EL (cell line): ENCODE results near the gene BIN1.

Source experiments
- DNase-seq: peaks from one replicate; pipeline ENCODE4 v3.0.0-alpha.2; 2016

BIN1 gene

DNA sequence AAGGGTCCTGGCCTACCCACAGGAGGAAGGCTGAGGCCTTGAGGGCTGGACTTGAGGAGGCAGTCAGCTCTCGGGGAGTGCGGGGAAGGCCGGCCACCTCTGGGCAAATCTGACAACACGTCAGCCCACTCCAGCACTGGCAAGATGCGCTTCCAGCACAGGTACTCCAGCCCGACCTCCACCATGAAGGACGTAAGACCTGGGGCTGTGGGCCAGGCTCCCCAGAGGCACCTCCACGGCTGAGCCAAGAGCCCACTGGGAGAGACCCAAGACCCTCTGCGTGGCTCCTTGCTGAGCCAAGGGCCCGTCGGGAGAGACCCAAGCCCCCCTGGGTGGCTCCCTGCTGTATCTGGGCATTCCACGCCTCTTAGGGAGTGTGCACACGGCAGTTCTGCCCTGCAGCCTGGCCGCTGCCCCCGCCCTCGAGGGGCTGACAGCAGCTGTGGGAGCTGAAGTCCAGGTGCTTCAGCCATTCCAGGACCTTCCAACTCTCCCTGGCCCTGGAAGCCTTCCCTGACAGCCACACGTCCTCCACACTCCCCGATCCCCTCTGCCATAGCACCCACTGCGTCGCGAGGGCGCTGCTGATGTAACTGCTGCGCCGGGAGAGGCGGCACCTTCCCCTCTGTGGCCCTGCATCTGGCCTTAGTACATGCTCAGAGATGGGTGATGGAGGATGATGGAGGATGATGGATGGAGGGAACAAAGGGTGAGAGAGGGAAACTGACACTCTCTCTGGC is 50.2 kb downstream of the BIN1 start:
- DNase-seq, result no peak

DNA sequence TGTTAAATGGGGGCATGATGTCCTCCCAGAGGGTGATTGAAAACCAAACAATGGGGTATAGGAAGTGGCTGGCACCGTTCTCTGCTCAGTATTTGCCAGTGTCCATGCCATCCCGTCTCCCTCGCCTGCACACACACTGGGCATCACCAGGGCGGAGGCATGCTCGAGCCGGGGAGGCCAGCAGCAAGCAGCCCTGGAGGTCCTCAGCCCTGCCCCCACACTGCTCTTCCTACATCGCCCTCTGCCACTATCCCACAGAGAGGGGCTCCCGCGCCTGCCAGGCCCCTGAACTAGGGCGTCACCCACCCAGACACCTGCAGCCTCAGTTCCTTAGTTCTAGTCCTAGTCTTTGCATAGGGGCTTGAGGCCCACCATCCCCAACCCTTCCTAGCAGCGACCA is 50.9 kb downstream of the BIN1 start:
- no peak for DNase-seq

DNA sequence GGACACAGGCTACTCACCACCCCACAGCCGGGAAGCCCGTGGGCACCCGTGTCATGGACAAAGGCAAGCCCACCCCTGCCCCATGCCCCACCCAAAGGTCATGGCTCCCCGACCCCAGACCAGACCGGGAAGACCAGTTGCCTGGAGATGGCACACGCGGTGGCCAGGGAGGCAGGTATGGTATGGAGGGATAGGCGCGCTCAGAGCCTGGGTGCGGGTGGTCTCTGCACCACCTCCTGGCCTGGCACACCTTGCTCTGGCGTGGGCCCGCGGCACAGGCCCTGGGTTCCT is 51.2 kb downstream of the BIN1 start:
- no peak for DNase-seq

DNA sequence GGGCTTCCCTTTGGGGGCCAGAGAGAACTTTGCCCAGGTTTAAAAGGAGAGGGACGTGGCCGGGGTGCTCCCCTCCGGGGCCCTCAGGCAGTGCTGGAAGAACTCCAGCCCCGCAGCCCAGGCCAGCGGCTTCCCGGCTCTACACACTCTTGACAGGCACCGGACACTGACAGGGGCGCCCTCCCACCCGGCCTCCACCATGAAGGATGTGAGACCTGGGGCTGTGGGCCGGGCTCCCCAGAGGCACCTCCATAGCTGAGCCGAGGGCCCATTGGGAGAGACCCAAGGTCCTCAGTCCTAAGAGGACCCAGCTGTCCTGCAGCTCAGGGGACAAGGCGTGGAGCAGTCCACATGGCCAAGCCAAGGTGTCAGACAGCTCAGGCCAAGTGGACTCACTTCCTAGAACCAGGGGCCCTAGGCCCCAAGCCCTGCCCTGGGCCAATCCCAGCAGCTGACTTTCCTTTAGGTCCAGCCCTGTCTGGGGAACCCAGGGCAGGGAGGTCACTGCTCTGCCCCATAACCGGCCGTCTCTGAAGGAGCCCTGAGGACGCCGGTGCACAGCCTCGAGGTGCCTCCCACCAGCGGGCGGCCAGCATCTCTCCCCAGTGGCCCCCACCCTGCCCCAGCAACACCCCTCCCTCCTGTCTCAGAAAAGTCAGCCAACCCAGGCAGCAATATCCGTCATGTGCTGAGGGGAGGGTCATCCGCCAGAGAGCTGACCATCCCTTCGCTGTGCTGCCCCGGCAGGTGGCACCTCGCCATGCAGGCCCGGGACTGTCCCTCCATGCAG is 51.8 kb downstream of the BIN1 start:
- no peak for DNase-seq

DNA sequence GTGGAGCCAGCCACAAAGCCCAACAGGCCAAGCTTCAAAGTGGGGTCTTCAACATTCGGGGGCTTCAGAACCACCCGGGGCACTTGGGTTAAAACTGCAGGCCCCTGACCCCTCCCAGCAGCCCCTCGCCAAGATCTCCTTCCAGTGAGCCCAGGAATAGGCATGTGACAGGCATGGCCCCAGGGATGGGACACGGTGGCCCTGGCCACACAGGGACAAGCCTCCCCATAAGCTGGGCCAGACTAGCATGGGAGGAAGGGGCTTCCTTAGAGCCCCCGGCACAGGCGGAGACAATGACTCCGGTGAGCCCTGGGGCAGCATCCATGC is 52.4 kb downstream of the BIN1 start:
- no peak for DNase-seq

DNA sequence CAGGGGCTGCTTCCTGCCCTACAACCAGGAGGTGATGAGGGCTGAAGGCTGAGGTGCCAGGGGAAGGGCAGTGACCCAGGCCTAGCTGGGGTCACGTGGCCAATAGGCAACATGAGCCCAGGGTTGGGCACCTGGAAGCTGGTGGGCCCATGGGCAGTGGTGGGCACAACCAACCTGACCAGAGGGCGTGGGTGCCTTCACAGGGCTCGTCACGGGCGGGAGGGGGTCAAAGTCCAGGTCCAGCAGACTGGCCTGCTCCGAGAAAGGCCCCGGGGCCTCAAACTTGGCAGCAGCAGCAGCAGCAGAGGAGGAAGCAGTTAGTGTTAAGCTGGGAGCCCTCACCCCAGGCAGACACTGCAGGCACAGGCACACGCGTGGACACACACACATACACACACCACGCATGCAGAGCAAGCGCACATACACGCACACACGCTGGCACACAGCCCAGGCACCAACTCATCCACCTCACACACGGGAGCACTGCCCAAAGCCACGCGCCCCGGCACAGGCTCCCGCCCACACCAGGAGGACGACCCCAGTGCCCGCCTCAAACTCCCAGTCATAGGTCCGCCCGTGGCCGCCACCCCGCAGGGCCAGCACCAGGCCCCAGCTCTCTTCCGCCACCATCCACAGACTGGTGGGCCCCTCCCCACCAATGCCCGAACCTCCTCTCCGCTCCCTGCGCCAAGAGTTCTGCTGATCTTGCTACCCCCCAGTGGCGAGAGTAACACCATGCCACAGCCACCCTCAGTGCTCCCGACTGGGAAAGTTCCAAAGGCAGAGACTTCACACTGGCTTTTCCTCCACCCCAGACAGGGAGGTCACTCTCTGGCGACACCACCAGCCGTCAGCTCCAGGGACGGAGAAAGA is 53.0 kb downstream of the BIN1 start:
- no peak for DNase-seq

DNA sequence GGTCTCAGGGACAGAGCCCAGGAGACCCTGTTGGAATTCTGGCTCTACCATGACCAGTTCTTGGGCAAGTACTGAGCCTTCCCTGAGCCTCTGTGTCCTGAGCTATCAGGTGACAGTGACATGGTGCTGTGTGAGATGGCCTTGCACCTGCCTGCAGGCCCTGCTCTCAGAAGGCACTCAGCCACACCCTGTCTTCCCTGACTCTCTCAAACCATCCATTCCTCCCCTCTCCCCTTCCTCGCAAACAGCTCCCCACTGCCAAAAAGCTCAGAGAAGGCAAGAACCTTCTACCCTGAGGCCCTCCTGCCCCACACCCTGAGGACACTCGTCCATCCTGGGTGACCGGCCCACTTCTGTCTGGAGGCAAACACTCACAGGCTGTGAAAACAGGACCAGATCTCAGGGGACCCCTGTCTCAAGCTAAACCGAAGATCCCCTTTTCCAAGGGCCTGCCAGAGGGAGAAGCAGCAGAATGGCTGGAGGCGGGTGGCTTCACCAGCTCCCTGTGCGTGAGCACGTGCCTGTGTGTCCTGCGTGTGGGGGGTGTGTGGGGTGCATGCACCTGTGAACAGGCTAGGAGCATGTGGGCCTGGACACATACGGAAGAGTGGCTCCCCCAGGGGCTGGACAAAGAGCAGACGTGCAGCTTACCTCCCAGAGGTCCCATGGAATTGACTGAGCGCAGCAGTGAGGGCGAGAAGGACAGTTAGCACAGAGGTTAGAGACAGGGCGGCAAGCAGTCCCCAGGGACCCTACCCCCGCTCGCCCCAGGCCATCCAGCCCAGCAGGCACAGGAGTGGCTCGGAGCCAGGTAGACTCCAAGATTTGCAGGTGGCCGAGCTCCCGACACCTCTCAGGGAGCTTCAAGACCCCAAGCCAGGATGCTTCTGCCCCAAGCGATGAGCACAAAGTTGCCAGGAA is 53.9 kb downstream of the BIN1 start:
- DNase-seq, result no peak

DNA sequence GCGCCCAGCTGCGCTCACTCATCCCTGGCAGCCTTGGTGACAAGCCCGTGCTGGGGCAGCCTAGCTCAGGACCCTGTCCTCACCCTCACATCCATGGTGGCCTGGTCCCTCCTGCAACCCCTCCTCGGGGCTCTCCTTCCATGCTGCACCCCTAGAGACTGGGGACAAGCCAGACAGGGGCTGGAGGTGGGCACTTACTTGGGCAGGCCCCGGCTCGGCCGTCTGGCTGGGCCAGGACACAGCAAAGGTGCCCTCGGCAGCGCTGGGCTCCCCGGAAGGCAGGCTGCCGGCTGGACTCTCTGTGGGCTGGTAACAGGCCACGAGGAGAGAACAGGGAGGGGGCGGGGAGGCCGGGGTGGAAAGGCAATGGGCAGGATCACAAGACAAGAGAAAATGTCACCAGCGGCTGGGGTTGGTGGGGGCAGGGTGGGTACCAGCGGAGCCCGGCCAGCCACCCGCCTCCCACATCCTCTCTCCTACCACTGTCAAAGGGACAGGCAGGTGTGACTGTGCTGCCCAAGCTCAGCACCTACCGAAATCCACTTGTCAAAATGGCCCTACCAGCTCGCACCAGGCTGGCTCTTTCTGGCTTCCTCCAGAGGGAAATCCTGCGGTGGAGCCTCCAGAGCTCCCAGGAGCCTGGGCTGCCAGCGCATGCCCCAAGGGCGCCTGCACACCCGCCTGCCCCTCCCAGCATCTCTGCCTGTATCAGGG is 54.7 kb downstream of the BIN1 start:
- no peak for DNase-seq

DNA sequence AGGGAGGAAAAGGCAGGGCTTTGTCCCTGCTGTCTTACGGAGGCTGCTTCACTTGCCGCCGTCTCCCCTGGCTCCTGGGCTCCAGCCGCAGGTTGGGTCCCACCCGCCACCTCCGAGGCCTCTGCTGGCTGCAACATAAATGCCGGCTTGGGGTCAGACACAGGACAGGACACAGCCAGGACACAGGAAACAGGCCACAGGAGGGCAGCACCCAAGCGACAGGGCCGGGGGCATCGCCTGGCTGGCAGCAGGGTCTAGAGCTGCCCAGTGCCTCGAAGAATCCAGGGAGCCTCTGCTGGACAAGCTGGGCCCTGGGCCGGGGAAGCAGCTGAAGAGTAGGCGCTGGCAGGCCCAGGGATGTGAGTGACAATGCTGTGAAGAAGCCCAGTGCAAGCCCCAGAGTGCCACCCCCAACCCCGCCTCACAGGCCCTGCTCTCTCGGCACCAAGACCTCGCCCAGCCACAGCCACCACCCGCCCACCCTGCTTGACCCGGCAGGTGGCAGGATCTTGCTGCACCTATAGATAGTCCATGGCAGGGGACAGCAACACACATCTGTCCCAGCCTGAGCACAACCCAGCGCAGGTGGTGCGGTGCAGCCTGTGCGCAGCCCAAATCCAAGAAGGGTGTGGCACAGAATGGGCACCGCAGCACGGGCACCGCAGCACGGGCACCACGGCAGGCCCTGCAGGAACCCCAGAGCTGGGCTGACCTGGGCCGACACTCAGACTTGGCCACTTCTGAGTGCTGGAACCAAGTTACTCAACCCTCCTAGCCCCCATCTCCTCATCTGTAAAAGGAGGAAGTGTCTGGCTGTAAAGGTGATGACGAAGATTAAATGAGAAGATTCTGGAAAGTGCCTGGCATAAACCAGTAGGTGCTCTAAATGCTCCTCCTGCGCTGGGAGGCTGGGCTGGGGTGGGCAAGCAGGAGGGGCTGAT is 55.6 kb downstream of the BIN1 start:
- DNase-seq, result no peak

DNA sequence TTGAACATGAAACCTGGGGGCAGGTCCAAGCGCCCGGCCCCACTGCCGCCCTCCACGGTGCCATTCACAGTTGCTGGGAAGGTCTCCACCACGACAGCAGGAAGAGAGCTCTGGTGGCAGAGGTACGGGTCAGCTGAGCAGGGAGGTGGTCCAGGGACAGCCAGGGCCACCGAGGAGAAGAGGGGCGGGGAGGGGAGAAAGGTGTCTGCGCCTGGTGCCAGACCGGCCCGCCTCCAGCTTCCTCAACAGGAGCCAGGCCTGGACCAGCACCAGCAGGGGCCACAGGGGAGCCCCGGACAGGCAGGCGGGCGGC is 56.2 kb downstream of the BIN1 start:
- DNase-seq, result no peak

DNA sequence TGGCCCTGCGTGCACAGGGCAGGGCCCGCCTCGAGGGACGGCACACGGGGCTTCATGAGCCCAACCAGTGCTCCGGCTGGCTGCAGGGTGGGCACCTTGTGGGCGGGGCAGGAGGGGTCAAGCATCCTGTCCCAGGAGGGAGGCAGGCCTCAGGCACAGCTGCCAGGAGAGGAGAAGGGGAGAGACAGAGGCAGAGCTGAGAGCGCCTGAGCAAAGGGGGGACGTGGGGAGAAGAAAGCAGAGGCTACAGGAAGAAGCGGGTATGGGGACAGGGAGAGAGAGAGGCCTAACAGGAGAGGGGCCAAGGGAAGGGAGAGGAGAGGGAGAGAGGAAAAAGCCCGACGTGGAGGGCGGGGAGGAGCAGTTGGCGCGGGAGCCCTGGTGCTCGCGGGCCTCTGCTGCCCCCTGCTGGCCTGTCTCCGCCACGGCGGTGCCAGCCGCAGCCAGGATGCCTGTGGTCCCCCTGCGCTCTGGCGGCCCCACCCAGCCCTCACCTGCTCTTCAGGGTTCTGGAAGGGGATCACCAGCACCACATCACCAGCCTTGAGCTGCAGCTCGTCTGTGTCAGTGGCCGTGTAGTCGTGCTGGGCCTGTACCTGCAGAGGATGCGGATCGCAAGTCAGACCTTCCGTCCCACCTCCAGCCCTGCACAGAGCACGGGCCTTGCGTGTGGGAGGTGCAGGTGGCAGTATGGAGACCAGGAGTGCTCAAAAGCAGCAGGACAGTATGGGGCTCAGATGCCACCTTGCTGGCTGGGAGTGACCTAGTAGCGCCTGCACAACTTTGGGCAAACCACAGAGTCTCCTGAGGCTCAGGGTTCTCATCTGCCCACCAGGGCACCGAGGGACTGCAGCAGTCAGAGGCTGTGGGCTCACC is 56.8 kb downstream of the BIN1 start:
- DNase-seq, result peak; percentile 49

DNA sequence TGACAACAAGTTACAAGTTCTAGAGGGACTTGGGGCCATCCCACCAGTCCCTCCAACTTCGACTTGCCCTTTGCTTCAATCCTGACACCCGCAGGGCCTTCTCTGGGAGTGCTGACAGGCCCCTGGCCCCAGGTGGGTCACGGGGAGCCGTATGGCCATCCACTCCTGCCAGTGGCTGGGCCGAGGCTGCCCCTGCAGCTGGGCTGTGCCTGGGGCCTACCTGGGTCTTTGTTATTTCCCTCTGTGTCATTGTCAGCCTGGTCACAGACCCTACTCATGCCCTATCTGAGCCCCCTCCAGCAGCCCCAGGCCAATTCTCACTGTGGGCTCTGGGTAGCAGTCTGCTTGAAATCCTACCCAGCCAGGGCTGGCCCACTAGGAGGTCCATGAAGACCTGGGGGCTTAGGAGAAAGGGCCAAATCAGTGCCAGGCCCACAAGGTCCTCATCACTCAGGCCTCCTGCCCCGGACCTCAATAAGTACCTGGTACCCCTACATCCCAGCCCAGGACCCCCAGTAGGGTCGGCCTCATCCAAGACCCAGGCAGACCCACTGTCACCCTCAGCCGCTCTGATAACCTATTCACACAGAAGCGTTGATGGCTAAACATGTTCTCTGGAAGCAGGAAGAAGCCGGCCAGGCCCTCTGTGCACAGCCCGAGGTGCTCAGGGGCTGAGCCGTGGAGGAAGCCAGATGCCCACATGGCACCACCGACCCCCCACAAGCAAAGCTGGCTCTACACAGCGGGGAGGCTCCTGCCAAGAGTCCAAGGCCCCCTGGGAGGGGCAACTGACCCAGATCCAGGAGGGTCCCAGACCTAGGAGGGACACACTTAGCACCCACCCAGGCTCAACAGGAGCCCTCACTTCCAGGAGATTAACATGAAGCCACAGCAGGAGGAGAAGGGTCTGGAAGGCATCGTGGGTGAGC is 57.7 kb downstream of the BIN1 start:
- no peak for DNase-seq

DNA sequence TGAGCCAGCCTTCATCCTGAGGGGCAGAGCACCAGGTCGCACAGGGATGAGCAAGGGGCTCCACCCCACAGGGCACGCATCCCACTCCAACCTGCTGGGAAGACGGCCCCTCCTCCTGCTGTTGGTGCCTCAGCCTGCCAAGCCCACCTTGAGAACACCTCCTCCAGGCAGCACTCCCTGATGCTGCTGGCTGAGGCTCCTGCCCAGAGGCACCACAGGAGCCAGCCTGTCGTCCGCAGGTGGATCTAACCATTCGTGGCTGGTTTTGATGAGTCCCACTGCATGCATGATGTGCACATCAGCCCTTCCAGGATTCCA is 58.4 kb downstream of the BIN1 start:
- no peak for DNase-seq

DNA sequence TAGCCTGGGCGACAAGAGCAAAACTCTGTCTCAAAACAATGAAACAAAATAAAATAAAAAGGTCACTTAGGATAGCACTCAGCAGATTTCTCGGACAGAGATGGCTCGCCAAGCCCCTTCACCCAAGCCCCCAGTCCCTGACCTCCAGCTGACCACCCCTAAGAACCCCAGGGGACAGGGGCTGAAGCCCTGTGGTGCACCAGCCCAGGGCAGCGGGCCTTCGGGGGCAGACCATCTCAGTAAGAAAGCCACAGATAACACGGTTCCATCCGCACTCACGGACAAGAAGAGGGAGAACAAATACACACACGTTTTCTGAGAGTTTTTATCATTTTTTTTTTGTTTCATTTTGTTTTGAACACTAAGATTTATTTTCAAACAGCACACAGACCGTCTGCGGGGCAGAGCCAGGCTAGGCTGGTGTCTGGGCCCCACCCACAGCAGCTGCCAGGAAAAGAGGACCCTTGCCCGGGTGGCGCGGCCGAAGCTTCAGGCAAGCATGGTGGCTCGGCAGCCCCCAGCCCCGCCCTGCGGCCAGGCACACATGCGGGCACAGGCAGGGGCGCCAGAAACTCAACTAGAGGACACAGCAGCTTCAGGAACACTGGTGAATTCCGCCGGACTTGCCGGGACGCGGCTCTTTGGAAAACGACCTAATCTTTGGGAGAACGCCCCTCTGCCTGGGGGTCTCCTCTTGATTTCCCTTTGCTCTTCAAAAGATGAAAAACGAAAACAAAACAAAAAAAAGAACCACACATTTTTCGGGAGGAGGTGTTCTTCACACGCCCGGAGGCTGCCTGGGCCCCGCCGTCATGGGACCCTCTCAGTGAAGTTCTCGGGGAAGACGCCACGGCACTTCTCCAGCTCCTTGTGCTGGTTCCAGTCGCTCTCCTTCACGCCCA is 59.0 kb downstream of the BIN1 start:
- no peak for DNase-seq

DNA sequence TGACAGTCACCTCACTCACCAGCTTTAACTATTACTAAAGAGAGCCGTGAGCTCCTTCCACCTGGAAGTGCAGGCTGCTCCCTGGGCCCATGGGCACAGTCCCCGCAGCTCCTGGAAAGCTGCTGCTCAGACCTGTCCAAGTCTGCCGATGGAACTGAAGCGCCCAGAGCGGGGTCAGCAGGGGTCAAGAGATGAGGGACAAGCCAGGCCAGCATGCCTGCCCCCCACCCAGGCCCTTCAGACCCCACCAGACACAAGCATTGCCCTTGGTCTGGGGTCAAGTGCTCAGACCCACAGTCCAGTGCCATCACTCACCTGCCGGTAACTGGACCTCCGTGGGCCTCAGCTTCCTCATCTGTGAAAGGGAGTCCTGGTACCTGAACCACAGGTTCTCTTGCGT is 59.9 kb downstream of the BIN1 start:
- DNase-seq, result no peak

DNA sequence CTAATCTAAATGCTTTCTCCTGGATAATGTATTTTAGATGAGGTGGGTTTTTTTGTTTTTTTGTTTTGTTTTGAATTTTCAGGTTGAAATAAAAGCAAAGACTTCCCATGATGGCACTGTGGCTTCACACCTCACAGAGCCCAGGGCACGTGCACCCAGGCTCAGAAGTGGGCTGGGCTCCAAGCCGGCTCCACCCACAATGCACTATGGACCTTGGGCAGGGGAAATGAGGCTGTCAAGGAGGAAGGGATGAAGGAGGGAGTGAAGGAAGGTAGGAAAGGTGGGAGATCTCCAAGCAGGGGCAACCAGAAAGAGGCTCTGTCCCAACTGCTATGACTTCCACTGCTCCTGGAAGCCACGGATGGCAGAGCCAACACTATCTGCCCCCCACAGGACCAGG is 60.4 kb downstream of the BIN1 start:
- no peak for DNase-seq

DNA sequence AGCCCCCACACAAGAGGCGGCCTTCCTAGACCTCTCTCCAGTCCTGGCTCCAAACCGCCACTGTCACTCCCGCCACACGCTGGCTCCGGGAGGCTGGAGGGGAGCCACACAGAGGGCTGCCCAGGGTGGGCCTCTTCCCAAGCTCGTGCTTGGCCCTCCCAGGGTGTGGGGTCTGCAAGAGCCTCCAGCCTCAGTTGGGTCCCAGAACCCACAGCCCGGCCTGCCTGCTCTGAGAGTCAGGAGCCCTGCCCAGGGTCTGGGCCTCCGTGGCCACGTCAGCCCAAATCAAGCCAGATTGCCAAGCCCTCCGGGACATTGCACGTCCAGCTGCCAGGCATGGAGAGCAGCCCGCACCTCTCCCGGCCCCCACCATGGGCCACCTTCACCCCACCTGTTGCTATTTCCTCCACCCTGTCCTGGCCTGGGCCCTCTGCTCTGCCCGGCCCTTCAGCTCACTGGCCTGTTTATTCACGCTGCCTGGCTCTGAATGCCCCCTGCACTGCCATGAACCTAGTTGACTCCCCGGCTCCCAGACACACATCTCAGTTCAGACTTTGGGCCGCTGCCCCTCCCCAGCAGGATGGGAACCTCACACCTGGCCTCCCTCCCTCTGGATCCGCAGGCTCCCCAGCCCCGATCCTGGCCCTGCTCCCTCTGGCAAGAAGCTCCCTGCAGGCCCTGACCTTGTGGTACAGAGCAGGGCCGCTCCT is 61.0 kb downstream of the BIN1 start:
- DNase-seq, result no peak
